K562 (cell line): ENCODE data around the gene TCAP. TPM values are rescaled to one million over a fixed set of nuclear protein-coding genes. Genes with fewer than 3 reads are reported as not detected.

ENCODE experiments used
- ATAC-seq: fragments of 200-7000 bp; cut with Tn5 transposase; 3 replicates; pipeline ENCODE4 v1.9.1; 2020; ENCODE audit warnings: moderate library complexity
- BruUV-seq: library from RNA; stranded (reverse); fragments of 400-500 nt; replicated peaks from 2 replicates; lab custom pipeline; 2021; lab: Mats Ljungman, UMichigan
- CTCF ChIA-PET: fragments of 300-600 bp; formaldehyde crosslinking; extraction: SDS; loops from one replicate; lab custom pipeline; 2021; ENCODE audit warnings: low intra/inter-chr PET ratio; lab: Yijun Ruan, JAX
- POLR2A ChIA-PET: fragments of 300-600, 350-650 bp; sonication (Branson Sonifier 250); formaldehyde crosslinking; extraction: SDS; loops from one replicate; lab custom pipeline; 2021; ENCODE audit warnings: antibody characterized with exemption, inconsistent platforms; lab: Yijun Ruan, JAX
- DNase-seq, 4 experiments: peaks; one replicate each; pipeline versions ENCODE4 v3.0.0 to v3.0.0-alpha.2; 2011 to 2018; ENCODE audit warnings: low spot score in 3 of 4, mixed read lengths in 3 of 4; ENCODE audit errors: extremely low read depth in 1 of 4
- FAIRE-seq: peaks from 2 replicates; lab custom pipeline; 2011; peaks lifted over from hg19 to GRCh38; lab: Jason Lieb, UNC
- H2AFZ ChIP-seq: 2 replicates; pipeline ENCODE4 v1.6.0; 2011; ENCODE audit warnings: low read depth, low read length, control low read depth, inconsistent platforms
- H3K27ac ChIP-seq: fragments of 200-600 bp; 3 replicates; pipeline ENCODE4 v1.8.0; 2011; ENCODE audit warnings: low read depth, mild to moderate bottlenecking, control low read depth, inconsistent platforms, low read length, moderate library complexity, mixed read lengths; ENCODE audit errors: extremely low read depth
- H3K27me3 ChIP-seq, 2 experiments: fragments of 300-600 bp in 1 of 2; 2 replicates in 1 of 2; 3 replicates in 1 of 2; pipeline versions ENCODE4 v1.6.0 to v1.8.0; 2011; ENCODE audit warnings: inconsistent platforms in 2 of 2, low read length in 2 of 2, mild to moderate bottlenecking in 1 of 2, mixed read lengths in 1 of 2, moderate library complexity in 1 of 2; ENCODE audit not compliant: control insufficient read depth in 2 of 2, insufficient read depth in 2 of 2
- H3K36me3 ChIP-seq: fragments of 300-600 bp; 3 replicates; pipeline ENCODE4 v1.8.0; 2011; ENCODE audit warnings: mild to moderate bottlenecking, low read length, inconsistent platforms; ENCODE audit not compliant: control insufficient read depth, insufficient read depth
- H3K4me1 ChIP-seq, 2 experiments: fragments of 200-600 bp in 1 of 2; replicated peaks in 1 of 2; 2 replicates in 1 of 2; 3 replicates in 1 of 2; pipeline versions ENCODE4 v1.5.1 to v1.8.0; 2011; ENCODE audit warnings: inconsistent platforms in 2 of 2, low read length in 2 of 2, mild to moderate bottlenecking in 1 of 2, mixed read lengths in 1 of 2, moderate library complexity in 1 of 2; ENCODE audit not compliant: control insufficient read depth in 2 of 2, insufficient read depth in 2 of 2
- H3K4me2 ChIP-seq: 2 replicates; pipeline ENCODE4 v1.6.1; 2011; ENCODE audit warnings: low read length, control low read depth, inconsistent platforms, mixed read lengths; ENCODE audit not compliant: insufficient read depth
- H3K4me3 ChIP-seq: fragments of 200-600 bp; sonication (generic), shearing (Covaris generic); 2 replicates; pipeline ENCODE4 v1.5.1; 2016; ENCODE audit warnings: control low read depth, inconsistent platforms
- H3K79me2 ChIP-seq: fragments of 200-600 bp; 3 replicates; pipeline ENCODE4 v1.8.0; 2011; ENCODE audit warnings: low read length, inconsistent platforms; ENCODE audit not compliant: control insufficient read depth, insufficient read depth
- H3K9ac ChIP-seq, 2 experiments: 2 replicates each; pipeline versions ENCODE4 v1.6.0 to v1.6.1; 2011; ENCODE audit warnings: low read depth in 2 of 2, low read length in 2 of 2, control low read depth in 1 of 2, inconsistent platforms in 1 of 2, mild to moderate bottlenecking in 1 of 2, mixed read lengths in 1 of 2; ENCODE audit not compliant: insufficient read depth in 1 of 2
- H3K9me1 ChIP-seq: one replicate; pipeline ENCODE4 v1.6.0; 2011; ENCODE audit warnings: inconsistent platforms, mild to moderate bottlenecking, low read length, moderate library complexity; ENCODE audit not compliant: control insufficient read depth, insufficient read depth
- H3K9me3 ChIP-seq: replicated peaks from 2 replicates; pipeline ENCODE4 v1.5.1; 2011; ENCODE audit warnings: low read depth, low read length, inconsistent platforms; ENCODE audit not compliant: control insufficient read depth, insufficient read depth
- H4K20me1 ChIP-seq: replicated peaks from 2 replicates; pipeline ENCODE4 v1.6.1; 2011; ENCODE audit warnings: low read length, inconsistent platforms, mixed read lengths; ENCODE audit not compliant: control insufficient read depth, insufficient read depth
- CEBPB ChIP-seq: fragments of 450-650 bp; IDR thresholded peaks from 2 replicates; pipeline ENCODE4 v1.6.1; 2016; ENCODE audit warnings: missing genetic modification characterization, missing compliant biosample characterization
- NRF1 ChIP-seq, 2 experiments: fragments of 450-650 bp; IDR thresholded peaks in 1 of 2; conservative IDR thresholded peaks in 1 of 2; 2 replicates each; pipeline ENCODE4 v1.6.1; 2014; ENCODE audit warnings: mild to moderate bottlenecking in 2 of 2
- SRSF3 ChIP-seq: fragments of 200-400 bp; formaldehyde crosslinking; IDR thresholded peaks from 2 replicates; pipeline ENCODE4 v1.6.1; 2016; ENCODE audit warnings: mild to moderate bottlenecking, low read length, moderate library complexity; ENCODE audit not compliant: insufficient read depth
- ZSCAN29 ChIP-seq: fragments of 450-650 bp; IDR thresholded peaks from 2 replicates; pipeline ENCODE4 v1.6.1; 2017
- WGBS: fragments of 100-300 bp; shearing (Covaris generic); methylation state at CpG from one replicate; pipeline ENCODE4 v1.1.6; 2016; ENCODE audit warnings: low coverage, mixed read lengths; ENCODE audit not compliant: insufficient coverage; ENCODE audit errors: missing lambda C conversion rate; 5-methylcytosine and 5-hydroxymethylcytosine counted together
- in situ Hi-C: fragments of 300-500 bp; cut with MboI; formaldehyde crosslinking; loops from 4 replicates; pipeline ENCODE4 v1.15.0; 2018; ENCODE audit warnings: inconsistent platforms, mixed read lengths
- intact Hi-C: fragments of 100-400 bp; cut with micrococcal nuclease; formaldehyde crosslinking; loops from 2 replicates; pipeline ENCODE4 v1.14.2; 2022
- polyA plus RNA-seq, 8 experiments: library from polyadenylated mRNA; depleted of rRNA in 4 of 8; stranded (reverse) in 5 of 8; unstranded in 3 of 8; fragments of >200 nt; fragmentation: Nextera tagmentation in 2 of 8; fragmentation: Illumina TruSeq in 1 of 8; extraction: Ambion mirVana in 2 of 8; extraction: Trizol in 1 of 8; gene quantifications; 2 replicates each; pipeline versions ENCODE4 v1.2.1 to v1.2.3, GENCODE V29; 2011 to 2014; ENCODE audit warnings: inconsistent platforms in 1 of 8, missing spikeins in 1 of 8
- total RNA-seq, 7 experiments: library from RNA; depleted of rRNA in 6 of 7; stranded (reverse); fragments of >200 nt in 6 of 7; fragmentation: Illumina TruSeq in 2 of 7; extraction: Trizol in 2 of 7; gene quantifications; 2 replicates each; pipeline versions ENCODE4 v1.2.1 to v1.2.3, GENCODE V29; 2011 to 2021; ENCODE audit warnings: low replicate concordance in 1 of 7

The TCAP gene
- total and polyA plus RNA-seq, 9 of the 15 experiments (the other 6 are each of a cell fraction or from before 2014, with no cell fraction given) = 0.33 to 1.4 (median 0.82) TPM; not detected in 2

DNA sequence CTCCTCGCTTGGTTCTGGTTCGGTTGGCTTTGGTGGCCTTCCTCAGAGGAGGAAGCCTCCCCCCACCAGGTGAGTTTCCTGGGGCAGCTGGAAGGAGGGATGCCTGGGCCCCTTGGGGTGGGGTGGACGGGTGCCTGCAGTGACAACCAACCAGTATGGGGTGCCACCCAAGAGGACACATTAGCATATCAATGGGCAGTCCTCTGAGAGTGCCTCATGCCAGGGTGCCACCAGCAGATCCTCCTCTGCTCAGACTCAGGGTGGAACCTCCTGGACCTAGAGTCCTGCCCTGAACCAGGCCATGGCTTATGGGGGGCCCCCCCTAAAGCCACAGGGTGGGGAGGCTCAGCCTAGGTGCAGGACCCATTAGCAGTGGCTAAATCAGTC is 35.7 kb upstream of the TCAP start:
- CTCF ChIA-PET = no interaction called here
- H3K79me2 ChIP-seq = no peaks in the 10 kb centered on the region
- POLR2A ChIA-PET = interaction anchor here (1.4 kb wide), 1 partner anchor 37 kb away, joined by 4 read pairs; no protein-coding TSS in a partner anchor
- H3K4me1 ChIP-seq = peaks cover 0 to 41% of the 10 kb centered on the region in 2 experiments; a peak in 4 of 5 replicates
- no peak overlapping the region for H3K27ac ChIP-seq
- DNase-seq (no peak), ATAC-seq (no peak), FAIRE-seq (no peak)
- no peak overlapping the region for H3K4me3 ChIP-seq
- no peaks in the 10 kb centered on the region for H3K9me3 ChIP-seq
- peak overlapping the region in 1 of 2 experiments; percentile 50; a peak in 2 of 4 replicates for H3K9ac ChIP-seq
- intact Hi-C loops = no loop called here
- H2AFZ ChIP-seq = no peak overlapping the region
- no peaks in the 10 kb centered on the region for H3K9me1 ChIP-seq
- in situ Hi-C loops = no loop called here
- H4K20me1 ChIP-seq = no peaks in the 10 kb centered on the region
- no peaks in the 10 kb centered on the region for H3K36me3 ChIP-seq
- TF ChIP-seq ZSCAN29 (0 out of 2 replicates have a peak, but pooled peaks have one; percentile 3), NRF1 (conservative IDR thresholded peaks at IDR 0.05 in 1 of 2, IDR thresholded peaks at IDR 0.05 in 1 of 2) (no peak)
- no peak overlapping the region for H3K4me2 ChIP-seq
- no TSS peak for BruUV-seq
- WGBS = 38% methylated on average over 2 of the region's 3 CpGs
- H3K27me3 ChIP-seq = no peaks in the 10 kb centered on the region

DNA sequence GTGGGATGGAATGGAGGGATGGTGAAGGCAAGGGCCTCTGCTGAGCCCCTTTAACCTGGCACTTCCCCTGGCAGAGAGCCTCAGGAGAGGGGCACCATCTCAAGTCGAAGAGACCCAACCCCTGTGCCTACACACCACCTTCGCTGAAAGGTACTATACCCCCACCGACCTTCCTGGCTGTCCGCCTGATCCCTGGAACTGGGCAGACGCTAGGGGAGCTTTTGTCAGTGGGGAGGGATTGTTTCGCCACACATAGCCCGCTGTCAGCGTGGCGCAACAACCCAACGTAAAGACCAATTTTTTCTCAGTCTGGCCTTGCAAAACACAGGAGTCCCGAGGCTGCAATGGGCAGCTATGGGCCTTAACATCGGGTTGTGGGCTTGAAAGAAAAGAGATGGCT is 35.3 kb upstream of the TCAP start:
- H3K27me3 ChIP-seq = no peaks in the 10 kb centered on the region
- intact Hi-C loops = no loop called here
- in situ Hi-C loops = no loop called here

More for the DNA sequence above, 35.3 kb upstream of the TCAP start:
- peak overlapping the region in 1 of 2 experiments; percentile 50; a peak in 2 of 4 replicates for H3K9ac ChIP-seq
- FAIRE-seq (no peak), ATAC-seq (no peak), DNase-seq (no peak)
- no peak overlapping the region for H3K27ac ChIP-seq
- ChIA-PET POLR2A (no interaction called here), CTCF (no interaction called here)
- no TSS peak for BruUV-seq
- no peaks in the 10 kb centered on the region for H3K36me3 ChIP-seq
- H2AFZ ChIP-seq = no peak overlapping the region
- no peak overlapping the region for H3K4me3 ChIP-seq
- no peaks in the 10 kb centered on the region for H3K79me2 ChIP-seq
- WGBS = 45% methylated on average over 12 of the region's 12 CpGs
- no peak overlapping the region for H3K4me2 ChIP-seq
- H3K4me1 ChIP-seq = peaks cover 0 to 41% of the 10 kb centered on the region in 2 experiments; a peak in 4 of 5 replicates
- TF ChIP-seq SRSF3 (no peak), CEBPB (tag) (0 out of 2 replicates have a peak, but pooled peaks have one; percentile 29)
- no peaks in the 10 kb centered on the region for H3K9me3 ChIP-seq
- no peaks in the 10 kb centered on the region for H3K9me1 ChIP-seq
- no peaks in the 10 kb centered on the region for H4K20me1 ChIP-seq
